CD14-positive monocyte (primary cell): ENCODE data around the gene CDKN1C. TPM values are rescaled to one million over a fixed set of nuclear protein-coding genes. Genes with fewer than 3 reads are reported as not detected.

Source experiments
- DNase-seq, 3 donors: peaks; one replicate each; pipeline ENCODE4 v3.0.0-alpha.2; 2011 to 2022
- H2AFZ ChIP-seq: 2 replicates; pipeline ENCODE4 v1.6.0; 2012; ENCODE audit warnings: mild to moderate bottlenecking, low read depth, low read length, inconsistent platforms; ENCODE audit not compliant: insufficient read depth, poor library complexity, severe bottlenecking
- H3K27ac ChIP-seq, 2 donors: 1 replicate in 1 of 2; 2 replicates in 1 of 2; pipeline ENCODE4 v1.5.1; 2012 to 2013; ENCODE audit warnings: low read length in 2 of 2, control low read depth in 1 of 2, inconsistent platforms in 1 of 2, low read depth in 1 of 2, mild to moderate bottlenecking in 1 of 2
- H3K27me3 ChIP-seq, 2 donors: one replicate each; pipeline versions ENCODE4 v1.6.0 to v1.6.1; 2011 to 2013; ENCODE audit warnings: low read length in 2 of 2; ENCODE audit not compliant: control insufficient read depth in 2 of 2, insufficient read depth in 2 of 2
- H3K36me3 ChIP-seq, 2 donors: replicated peaks in 1 of 2; 1 replicate in 1 of 2; 2 replicates in 1 of 2; pipeline versions ENCODE4 v1.5.1 to v1.6.1; 2012 to 2013; ENCODE audit warnings: low read length in 2 of 2, control low read depth in 1 of 2, inconsistent platforms in 1 of 2, mild to moderate bottlenecking in 1 of 2; ENCODE audit not compliant: insufficient read depth in 2 of 2, control insufficient read depth in 1 of 2
- H3K4me1 ChIP-seq, 2 donors: 1 replicate in 1 of 2; 2 replicates in 1 of 2; pipeline versions ENCODE4 v1.5.1 to v1.6.1; 2012 to 2013; ENCODE audit warnings: low read length in 2 of 2, control low read depth in 1 of 2, inconsistent platforms in 1 of 2, mild to moderate bottlenecking in 1 of 2, moderate library complexity in 1 of 2; ENCODE audit not compliant: insufficient read depth in 2 of 2, control insufficient read depth in 1 of 2
- H3K4me2 ChIP-seq: replicated peaks from 2 replicates; pipeline ENCODE3; 2012; ENCODE audit warnings: low read length, moderate library complexity, mild to moderate bottlenecking; ENCODE audit not compliant: poor library complexity, severe bottlenecking; ENCODE audit errors: extremely low read depth
- H3K4me3 ChIP-seq, 3 experiments: fragments of 200-600 bp in 1 of 3; sonication (generic) in 1 of 3; replicated peaks in 1 of 3; 1 replicate in 2 of 3; 2 replicates in 1 of 3; pipeline ENCODE4 v1.5.1; 2011 to 2013; ENCODE audit warnings: low read length in 3 of 3, mild to moderate bottlenecking in 3 of 3, control low read depth in 2 of 3, low read depth in 2 of 3, inconsistent platforms in 1 of 3, moderate library complexity in 1 of 3
- H3K79me2 ChIP-seq: 2 replicates; pipeline ENCODE4 v1.6.0; 2012; ENCODE audit warnings: mild to moderate bottlenecking, control low read depth, inconsistent platforms, low read length, moderate library complexity; ENCODE audit not compliant: insufficient read depth
- H3K9ac ChIP-seq: 2 replicates; pipeline ENCODE4 v1.6.0; 2017; ENCODE audit warnings: low read length, mild to moderate bottlenecking; ENCODE audit not compliant: insufficient read depth, poor library complexity, severe bottlenecking
- H3K9me3 ChIP-seq, 2 donors: replicated peaks in 1 of 2; 1 replicate in 1 of 2; 2 replicates in 1 of 2; pipeline versions ENCODE4 v1.5.1 to v1.6.1; 2012 to 2013; ENCODE audit warnings: low read length in 2 of 2, control low read depth in 1 of 2; ENCODE audit not compliant: control insufficient read depth in 1 of 2, insufficient read depth in 1 of 2
- H4K20me1 ChIP-seq: 2 replicates; pipeline ENCODE4 v1.6.0; 2012; ENCODE audit warnings: mild to moderate bottlenecking, low read length, control low read depth, moderate library complexity; ENCODE audit not compliant: insufficient read depth
- H3K27ac Mint-ChIP-seq, 7 donors: one replicate each; pipeline ENCODE4 v1.8.0; 2020; ENCODE audit warnings: mild to moderate bottlenecking in 7 of 7, mixed read lengths in 7 of 7, moderate library complexity in 6 of 7, inconsistent platforms in 2 of 7
- H3K27me3 Mint-ChIP-seq, 3 donors: one replicate each; pipeline ENCODE4 v1.8.0; 2021 to 2022; ENCODE audit warnings: low read depth in 3 of 3, mild to moderate bottlenecking in 3 of 3, mixed read lengths in 3 of 3, moderate library complexity in 3 of 3, inconsistent platforms in 1 of 3
- H3K36me3 Mint-ChIP-seq, 2 donors: one replicate each; pipeline ENCODE4 v1.8.0; 2020; ENCODE audit warnings: mixed read lengths in 2 of 2, inconsistent platforms in 1 of 2, mild to moderate bottlenecking in 1 of 2
- H3K4me1 Mint-ChIP-seq: one replicate; pipeline ENCODE4 v1.8.0; 2020; ENCODE audit warnings: mild to moderate bottlenecking, mixed read lengths
- H3K4me3 Mint-ChIP-seq, 2 donors: one replicate each; pipeline ENCODE4 v1.8.0; 2020; ENCODE audit warnings: mild to moderate bottlenecking in 2 of 2, mixed read lengths in 2 of 2, moderate library complexity in 1 of 2
- H3K9me3 Mint-ChIP-seq, 7 donors: one replicate each; pipeline ENCODE4 v1.8.0; 2020 to 2022; ENCODE audit warnings: mixed read lengths in 7 of 7, mild to moderate bottlenecking in 6 of 7, moderate library complexity in 6 of 7, inconsistent platforms in 2 of 7
- WGBS: methylation state at CpG from one replicate; pipeline ENCODE4 v1.1.5; 2013; ENCODE audit warnings: missing lambda C conversion rate; ENCODE audit not compliant: insufficient coverage; 5-methylcytosine and 5-hydroxymethylcytosine counted together
- intact Hi-C, 2 donors: fragments of 100-400 bp; cut with micrococcal nuclease; formaldehyde crosslinking; loops; one replicate each; pipeline versions ENCODE4 v1.15.0 to v1.15.1; 2023
- polyA plus RNA-seq, 3 donors: library from polyadenylated mRNA; depleted of rRNA in 1 of 3; unstranded in 2 of 3; stranded (reverse) in 1 of 3; fragments of 300-500 nt in 2 of 3; fragments of >200 nt in 1 of 3; fragmentation: Illumina TruSeq in 2 of 3; gene quantifications; 1 replicate in 2 of 3; 2 replicates in 1 of 3; pipeline ENCODE4 v1.2.3, GENCODE V29; 2012 to 2021
- TF ChIP-seq, protein P1 (sequence below): fragments of 200-600 bp; IDR thresholded peaks from one replicate; pipeline ENCODE4 v1.8.0; 2022; ENCODE audit warnings: antibody characterized with exemption, mild to moderate bottlenecking

Gene CDKN1C
- polyA plus RNA-seq, 3 donors, result 3.2 to 36.4 (median 4.7) TPM

DNA sequence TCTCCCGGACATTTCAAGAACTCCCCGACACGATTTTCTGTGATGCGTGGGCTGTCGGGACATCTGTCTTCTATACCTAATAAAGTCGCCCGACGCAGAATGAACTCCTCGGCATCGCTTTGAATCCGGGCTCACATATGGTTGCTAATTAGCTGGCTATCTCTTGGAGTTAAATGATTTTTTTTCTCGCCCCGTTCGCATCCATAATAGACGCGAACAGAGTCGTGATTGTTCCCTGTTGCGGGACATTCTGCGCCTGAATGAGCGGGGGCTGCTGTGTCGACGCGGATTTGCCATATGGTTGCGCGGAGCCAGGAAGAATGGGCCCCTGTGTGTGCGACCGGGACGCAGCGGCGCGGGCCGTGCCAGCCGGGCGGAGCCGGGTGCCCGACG, 16.4 kb downstream of the CDKN1C start:
- Histone ChIP-seq H3K9ac (no peak overlapping the region), H3K4me3 (peak overlapping the region in 1 of 3 experiments; percentile 70), H3K27me3 (peaks cover 27 to 57% of the 10 kb centered on the region in 2 donors), H3K9me3 (peaks cover 0 to 5% of the 10 kb centered on the region in 2 donors), H3K4me2 (no peak overlapping the region), H3K36me3 (no peaks in the 10 kb centered on the region), H3K79me2 (no peaks in the 10 kb centered on the region), H2AFZ (no peak overlapping the region), H3K4me1 (peaks cover 5 to 13% of the 10 kb centered on the region in 2 donors), H4K20me1 (no peaks in the 10 kb centered on the region), H3K27ac (no peak overlapping the region)
- Mint-ChIP-seq H3K4me1 (peaks cover 16% of the 10 kb centered on the region), H3K27me3 (peaks cover 62 to 78% (median 67%) of the 10 kb centered on the region in 3 donors), H3K9me3 (peaks cover 2 to 16% (median 10%) of the 10 kb centered on the region in 7 donors), H3K4me3 (peak overlapping the region in 1 of 2 donors; percentile 80), H3K27ac (no peak overlapping the region), H3K36me3 (peaks cover 2 to 8% of the 10 kb centered on the region in 2 donors)
- no peak for DNase-seq
- TF ChIP-seq, protein P1, sequence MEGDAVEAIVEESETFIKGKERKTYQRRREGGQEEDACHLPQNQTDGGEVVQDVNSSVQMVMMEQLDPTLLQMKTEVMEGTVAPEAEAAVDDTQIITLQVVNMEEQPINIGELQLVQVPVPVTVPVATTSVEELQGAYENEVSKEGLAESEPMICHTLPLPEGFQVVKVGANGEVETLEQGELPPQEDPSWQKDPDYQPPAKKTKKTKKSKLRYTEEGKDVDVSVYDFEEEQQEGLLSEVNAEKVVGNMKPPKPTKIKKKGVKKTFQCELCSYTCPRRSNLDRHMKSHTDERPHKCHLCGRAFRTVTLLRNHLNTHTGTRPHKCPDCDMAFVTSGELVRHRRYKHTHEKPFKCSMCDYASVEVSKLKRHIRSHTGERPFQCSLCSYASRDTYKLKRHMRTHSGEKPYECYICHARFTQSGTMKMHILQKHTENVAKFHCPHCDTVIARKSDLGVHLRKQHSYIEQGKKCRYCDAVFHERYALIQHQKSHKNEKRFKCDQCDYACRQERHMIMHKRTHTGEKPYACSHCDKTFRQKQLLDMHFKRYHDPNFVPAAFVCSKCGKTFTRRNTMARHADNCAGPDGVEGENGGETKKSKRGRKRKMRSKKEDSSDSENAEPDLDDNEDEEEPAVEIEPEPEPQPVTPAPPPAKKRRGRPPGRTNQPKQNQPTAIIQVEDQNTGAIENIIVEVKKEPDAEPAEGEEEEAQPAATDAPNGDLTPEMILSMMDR, result no peak
- intact Hi-C loops, result no loop called here
- WGBS, result 17% methylated on average over 36 of the region's 37 CpGs

DNA sequence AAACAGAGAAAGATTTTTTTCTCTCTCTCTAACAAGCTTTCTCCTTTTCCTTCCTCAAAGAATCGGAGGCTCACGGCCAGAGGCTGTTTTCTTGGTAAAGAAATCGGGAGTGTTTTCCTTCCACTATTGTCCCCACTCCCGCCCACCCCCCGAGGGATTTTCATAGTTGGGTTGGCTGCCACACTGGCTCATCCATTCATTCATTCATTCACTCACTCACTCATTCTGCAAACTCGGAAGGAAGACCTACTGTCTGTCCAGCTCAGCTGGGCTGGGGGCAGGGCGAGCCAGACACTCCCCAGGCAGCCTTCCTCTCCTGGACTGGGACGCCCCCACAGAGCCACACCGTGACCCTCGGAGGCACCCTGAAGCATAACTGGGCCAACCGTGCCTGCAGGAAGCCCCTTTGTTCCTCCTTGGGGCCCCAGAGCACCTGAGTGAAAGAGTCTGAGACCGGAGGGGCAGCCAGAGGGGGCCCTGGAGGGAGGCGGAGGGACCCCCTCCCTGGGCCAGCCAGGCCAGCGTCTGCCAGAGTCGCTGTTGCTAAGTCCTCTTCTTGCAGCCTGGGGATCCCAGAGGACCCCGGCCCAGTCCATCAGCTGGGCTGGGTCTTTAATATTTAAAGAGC, 17.0 kb downstream of the CDKN1C start:
- H3K4me1 ChIP-seq, result peaks cover 5 to 13% of the 10 kb centered on the region in 2 donors
- peak overlapping the region; percentile 67 for H3K4me2 ChIP-seq
- H4K20me1 ChIP-seq, result no peaks in the 10 kb centered on the region
- H3K27me3 Mint-ChIP-seq, result peaks cover 66 to 80% (median 69%) of the 10 kb centered on the region in 3 donors
- no peak overlapping the region for H3K27ac Mint-ChIP-seq
- H3K9ac ChIP-seq, result no peak overlapping the region
- peak overlapping the region; percentile 29 for H2AFZ ChIP-seq
- no peaks in the 10 kb centered on the region for H3K36me3 ChIP-seq
- H3K27ac ChIP-seq, result no peak overlapping the region
- H3K4me3 ChIP-seq, result peak overlapping the region; percentile 7 to 70 (median 29)
- intact Hi-C loops, result no loop called here
- peaks cover 2 to 8% of the 10 kb centered on the region in 2 donors for H3K36me3 Mint-ChIP-seq
- H3K79me2 ChIP-seq, result no peaks in the 10 kb centered on the region
- peaks cover 2 to 16% (median 10%) of the 10 kb centered on the region in 7 donors for H3K9me3 Mint-ChIP-seq
- DNase-seq, result no peak
- peaks cover 28 to 61% of the 10 kb centered on the region in 2 donors for H3K27me3 ChIP-seq
- TF ChIP-seq, protein P1, result no peak
- H3K4me3 Mint-ChIP-seq, result peak overlapping the region; percentile 70 to 94
- WGBS, result 3% methylated on average over 11 of the region's 16 CpGs
- peaks cover 16% of the 10 kb centered on the region for H3K4me1 Mint-ChIP-seq
- peaks cover 0 to 5% of the 10 kb centered on the region in 2 donors for H3K9me3 ChIP-seq
